NCI-H226 (cell line): ENCODE measurements around the gene CTSH.
"Not testable (repeated sequence)": the region's sequence is repeated elsewhere in the genome, so short reads cannot be mapped to it uniquely, and the experiment has no call there.

Experiments
- DNase-seq: peaks from one replicate; pipeline ENCODE4 v3.0.0-alpha.2; 2015

CTSH gene

DNA sequence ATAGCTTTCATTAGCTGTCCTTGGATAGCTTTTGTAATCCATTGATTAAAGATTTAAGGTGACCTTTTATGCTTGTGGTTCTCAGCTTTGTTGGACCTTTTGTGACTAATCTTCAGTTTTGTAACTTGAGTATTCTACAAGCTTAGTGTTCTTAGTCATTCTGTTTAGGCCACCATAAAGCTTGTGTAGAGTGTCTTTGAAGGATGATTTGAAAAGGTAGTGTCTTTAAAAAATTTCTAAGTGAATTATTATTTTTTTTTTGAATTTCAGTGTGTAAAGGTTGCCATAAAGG lies 64.7 kb downstream of the CTSH start:
- no peak for DNase-seq

DNA sequence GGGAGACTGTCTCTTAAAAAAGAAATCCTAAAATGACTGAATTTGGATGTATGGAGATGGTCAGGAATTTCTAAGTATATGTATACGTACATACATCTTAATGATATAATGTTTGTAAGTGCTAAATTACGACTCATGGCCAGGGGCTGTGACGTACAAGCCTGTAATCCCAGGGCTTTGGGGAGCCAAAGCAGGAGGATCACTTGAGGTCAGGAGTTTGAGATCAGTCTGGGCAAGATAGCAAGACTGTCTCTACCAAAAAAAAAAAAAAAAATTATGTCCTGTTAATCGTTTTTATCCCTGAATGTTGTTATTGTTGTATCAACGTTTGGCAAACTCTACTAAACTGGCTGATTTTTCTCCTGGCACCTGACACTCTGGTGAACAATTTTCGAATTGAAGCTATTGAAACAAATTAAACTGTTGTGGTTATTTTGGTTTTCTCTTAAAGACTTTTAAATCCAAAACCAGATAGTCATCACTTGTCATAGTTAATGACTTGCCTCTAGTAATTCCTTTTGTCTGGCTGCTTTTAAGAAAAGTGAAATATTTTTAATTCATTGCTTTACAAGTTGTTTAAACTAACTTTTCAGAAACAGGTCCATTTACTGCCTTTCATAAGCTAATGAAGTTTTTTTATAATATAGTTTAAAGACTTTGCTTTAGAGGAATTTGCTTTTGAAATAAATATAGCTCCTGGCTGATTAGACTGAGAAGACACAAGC lies 65.2 kb downstream of the CTSH start:
- DNase-seq = no peak

DNA sequence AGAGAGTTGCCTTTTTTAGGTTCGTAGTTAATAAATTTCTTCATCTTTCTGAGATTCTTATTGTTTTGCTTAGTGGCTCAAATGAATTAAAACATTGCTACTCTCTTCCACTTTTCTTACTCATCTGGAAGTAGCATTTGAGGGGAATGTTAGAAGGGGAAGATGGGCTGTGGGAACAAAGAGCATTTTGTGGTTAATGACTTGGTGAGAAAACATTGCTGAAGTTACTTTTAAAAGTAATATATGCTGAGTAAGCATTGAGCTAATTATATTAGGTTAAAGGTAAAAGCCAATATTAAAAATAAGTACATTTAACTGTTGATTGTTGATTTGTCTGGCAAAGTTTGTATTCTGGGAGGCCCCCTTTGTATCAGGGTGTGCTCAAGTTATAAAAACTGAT lies 66.5 kb downstream of the CTSH start:
- no peak for DNase-seq

DNA sequence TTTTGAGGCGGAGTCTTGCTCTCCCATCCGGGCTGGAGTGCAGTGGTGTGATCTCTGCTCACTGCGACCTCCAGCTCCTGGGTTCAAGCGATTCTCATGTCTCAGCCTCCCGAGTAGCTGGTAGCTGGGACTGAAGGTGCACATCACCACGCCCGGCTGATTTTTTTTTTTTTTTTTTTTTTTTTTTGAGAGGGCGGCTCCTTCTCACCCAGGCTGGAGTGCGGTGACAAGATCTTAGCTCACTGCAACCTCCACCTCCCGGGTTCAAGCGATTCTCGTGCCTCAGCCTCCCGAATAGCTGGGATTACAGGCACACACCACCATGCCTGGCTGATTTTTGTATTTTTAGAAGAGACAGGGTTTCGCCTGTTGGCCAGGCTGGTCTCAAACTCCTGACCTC lies 67.9 kb downstream of the CTSH start:
- DNase-seq = not testable (repeated sequence)

DNA sequence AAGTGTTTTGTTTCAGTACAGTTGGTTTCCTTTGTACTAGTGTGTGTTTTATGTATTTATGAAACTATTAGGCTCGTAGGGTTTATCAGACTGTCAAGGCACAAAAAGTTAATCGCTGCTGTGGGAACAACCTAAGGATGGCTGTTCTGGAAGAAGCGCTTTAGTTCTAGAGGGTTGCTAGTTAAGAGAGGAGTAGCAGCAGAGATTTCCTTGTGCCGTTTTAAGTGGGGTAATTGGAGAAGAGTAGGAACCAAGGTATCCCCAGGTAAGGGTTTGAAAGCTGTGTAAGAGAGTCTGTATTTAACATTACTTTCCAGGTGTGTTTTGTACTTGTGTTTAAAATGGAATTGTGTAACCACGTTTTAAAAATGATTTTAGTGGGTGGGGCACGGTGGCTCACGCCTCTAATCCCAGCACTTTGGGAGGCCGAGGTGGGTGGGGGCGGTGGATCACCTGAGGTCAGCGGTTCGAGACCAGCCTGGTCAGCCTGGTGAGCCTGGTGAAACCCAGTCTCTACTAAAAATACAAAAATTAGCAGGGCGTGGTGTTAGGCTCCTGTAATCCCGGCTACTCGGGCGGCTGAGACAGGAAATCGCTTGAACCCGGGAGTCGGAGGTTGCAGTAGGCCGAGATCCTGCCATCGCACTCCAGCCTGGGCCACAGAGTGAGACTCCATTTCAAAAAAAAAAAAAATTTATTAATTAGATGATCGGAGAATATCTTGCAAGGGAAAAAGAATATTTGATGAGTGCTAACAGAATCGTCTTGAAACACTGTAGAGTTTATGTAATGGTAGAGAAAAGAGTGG lies 69.5 kb downstream of the CTSH start:
- no peak for DNase-seq

DNA sequence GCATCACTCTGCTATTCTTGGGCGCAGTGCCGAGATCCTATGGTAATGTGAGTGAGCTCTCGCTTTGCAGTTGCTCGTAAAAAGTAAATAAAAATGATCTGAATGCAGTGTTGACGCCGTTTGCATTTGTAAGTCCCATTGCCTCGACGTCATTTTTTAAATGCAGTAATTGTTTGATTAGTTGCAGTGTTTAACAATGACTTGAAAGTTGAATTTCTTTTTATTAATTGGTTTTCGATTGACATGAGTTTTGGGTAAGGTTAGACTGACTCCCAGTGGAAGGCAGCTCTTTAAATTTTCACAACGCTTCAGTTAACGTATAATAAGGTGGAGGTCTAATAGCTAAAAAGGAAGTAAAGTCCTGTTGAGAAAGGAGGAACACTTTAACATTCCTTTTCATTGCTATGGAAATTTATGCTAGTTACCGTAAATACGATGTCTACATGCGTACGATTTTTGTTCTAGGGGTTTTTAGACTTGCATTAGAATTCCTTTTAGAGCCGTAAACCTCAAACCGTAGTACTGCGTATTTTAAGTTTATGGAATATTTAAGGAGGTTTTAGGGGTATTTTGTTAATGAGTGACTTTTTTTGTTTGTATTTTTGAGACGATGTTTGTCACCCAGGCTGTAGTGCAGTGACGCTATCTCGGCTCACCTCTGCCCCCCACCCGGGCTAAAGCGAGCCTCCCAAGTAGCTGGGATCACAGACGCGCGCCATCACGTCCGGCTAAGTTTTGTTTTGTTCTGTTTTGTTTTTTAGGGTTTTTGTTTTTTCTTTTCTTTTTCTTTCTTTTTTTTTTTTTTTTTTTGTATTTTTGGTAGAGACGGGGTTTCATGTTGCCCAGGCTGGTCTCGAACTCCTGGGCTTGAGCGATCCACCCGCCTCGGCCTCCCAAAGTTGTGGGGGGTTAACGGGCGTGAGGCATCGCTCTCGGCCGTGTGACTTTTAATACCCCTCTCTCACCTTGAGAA lies 70.8 kb downstream of the CTSH start:
- no peak for DNase-seq

DNA sequence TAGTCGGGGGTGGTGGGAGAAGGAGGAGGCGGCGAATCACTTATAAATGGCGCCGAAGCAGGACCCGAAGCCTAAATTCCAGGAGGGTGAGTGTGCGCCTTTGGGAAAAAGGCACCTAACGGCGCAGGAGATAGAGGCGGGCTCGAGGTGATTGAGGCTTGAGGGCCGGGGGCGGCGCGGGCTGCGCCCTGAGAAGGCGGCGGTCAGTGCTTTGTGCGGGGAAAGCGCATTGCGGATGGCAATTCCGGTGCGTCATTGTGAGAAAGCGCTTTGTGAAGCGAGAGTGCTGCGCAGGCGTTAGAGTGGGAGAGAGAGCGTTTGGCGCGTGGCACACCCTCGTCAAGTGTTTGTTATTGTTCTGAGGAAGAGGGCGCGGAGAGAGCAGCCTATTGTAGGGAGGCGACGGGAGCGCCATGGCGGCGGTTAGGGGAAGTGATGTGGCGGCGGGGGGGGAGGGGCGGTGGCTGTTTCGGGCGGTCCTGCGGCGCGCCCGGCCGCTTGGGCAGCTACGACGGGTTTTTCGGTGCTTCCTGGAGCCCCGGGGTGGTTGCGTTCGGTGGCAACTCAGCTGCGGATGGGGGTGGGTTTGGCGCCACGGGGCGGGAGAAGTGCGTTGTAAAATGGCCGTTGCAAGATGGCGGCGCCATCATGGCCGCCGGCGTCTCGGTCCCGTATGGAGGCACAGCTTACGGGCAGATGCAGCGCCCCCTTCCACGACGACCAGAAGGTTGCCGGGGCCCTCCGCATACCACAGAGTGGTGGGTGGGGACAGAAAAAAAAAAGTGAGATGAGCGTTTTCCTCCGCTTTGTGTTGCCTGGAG lies 71.7 kb downstream of the CTSH start:
- peak; percentile 98 for DNase-seq

DNA sequence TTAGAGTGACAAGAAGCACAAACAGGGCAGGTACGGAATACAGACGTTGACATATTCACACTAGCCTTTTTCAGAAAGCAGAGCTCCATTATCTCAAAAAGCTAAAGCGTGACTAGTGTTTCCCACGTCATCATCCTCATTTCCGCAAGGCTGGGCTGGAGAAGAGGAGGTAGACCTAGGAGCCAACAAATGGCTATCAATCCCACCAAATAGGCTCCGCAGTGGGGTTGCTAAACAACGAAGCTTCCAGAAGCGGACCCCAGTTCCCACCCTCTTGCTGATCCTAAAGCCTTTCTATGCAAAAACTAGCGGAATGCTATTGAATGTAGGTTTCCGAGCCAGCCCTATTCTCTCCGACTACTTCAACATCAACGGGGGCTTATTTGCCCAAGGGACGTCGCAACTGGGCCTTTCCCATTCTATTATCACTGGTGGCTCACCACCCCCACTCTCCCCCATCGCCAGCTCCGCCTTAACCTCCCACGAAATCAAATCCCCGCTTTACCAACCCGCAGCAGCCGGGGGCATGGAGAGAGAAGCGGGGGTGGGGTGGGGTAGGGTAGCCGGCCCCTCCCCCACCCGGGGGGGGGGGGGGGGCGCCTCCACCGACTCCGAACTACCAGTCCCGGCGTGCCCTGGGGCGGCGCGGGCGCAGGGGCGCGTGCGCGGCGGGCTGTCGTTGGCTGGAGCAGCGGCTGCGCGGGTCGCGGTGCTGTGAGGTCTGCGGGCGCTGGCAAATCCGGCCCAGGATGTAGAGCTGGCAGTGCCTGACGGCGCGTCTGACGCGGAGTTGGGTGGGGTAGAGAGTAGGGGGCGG lies 72.5 kb downstream of the CTSH start, which contains the start of gene MORF4L1:
Gene MORF4L1, plus strand, starts transcription at position 736 of the 817 bp plus-strand sequence. CDS start 128 bp downstream, outside the sequence.
- DNase-seq = peak; percentile 97

DNA sequence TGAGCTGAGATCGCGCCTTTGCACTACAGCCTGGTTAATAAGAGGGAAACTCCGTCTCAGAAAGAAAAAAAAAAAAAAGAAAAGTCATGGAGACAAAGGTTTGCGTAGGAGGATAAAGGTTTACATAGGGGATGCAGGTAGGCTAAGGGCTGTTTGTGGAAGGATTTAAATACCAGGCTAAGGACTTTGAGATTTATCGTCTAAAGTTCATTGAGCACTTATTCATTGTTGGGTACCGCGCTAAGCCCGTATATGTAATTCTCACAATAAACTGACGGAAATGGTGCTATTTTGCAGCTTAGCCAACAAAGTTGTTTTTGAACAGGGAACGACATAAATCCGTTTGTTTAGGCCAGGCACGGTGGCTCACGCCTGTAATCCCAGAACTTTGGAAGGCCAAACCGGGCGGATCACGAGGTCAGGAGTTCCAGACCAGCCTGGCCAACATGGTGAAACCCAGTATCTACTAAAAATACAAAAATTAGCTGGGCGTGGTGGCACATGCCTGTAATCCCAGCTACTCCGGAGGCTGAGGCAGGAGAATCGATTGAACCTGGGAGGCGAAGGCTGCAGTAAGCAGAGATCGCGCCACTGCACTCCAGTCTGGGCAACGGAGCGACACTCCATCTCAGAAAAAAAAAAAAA lies 73.2 kb downstream of the CTSH start:
- DNase-seq = not testable (repeated sequence)
